ENCODE results near the gene RPL31. TPM values are rescaled to one million over a fixed set of nuclear protein-coding genes. Genes with fewer than 3 reads are reported as not detected.

RPL31 gene
- total and polyA plus RNA-seq, 9 of the 15 experiments (the other 6 are each of a cell fraction or from before 2014, with no cell fraction given) = 1,176 to 6,037 (median 2,997) TPM

- Histone ChIP-seq H3K9ac (ENCODE audit: insufficient read depth in 1 of 2, low read depth in 2 of 2, low read length in 2 of 2) (no peak overlapping the region), H3K4me2 (ENCODE audit: insufficient read depth, low read length) (no peak overlapping the region), H3K36me3 (ENCODE audit: control insufficient read depth, insufficient read depth, low read length) (no peaks in the 10 kb centered on the region), H2AFZ (ENCODE audit: low read depth, low read length) (no peak overlapping the region), H3K27ac (ENCODE audit: extremely low read depth, low read depth, low read length) (no peak overlapping the region), H3K79me2 (ENCODE audit: control insufficient read depth, insufficient read depth, low read length) (no peaks in the 10 kb centered on the region), H4K20me1 (replicated peaks; ENCODE audit: control insufficient read depth, insufficient read depth, low read length) (no peaks in the 10 kb centered on the region), H3K9me3 (replicated peaks; ENCODE audit: control insufficient read depth, insufficient read depth, low read depth, low read length) (no peaks in the 10 kb centered on the region), H3K4me3 (no peak overlapping the region), H3K9me1 (ENCODE audit: control insufficient read depth, insufficient read depth, low read length) (no peaks in the 10 kb centered on the region), H3K27me3 (ENCODE audit: control insufficient read depth in 2 of 2, insufficient read depth in 2 of 2, low read length in 2 of 2) (peaks cover 25 to 56% of the 10 kb centered on the region in 2 experiments; a peak in 4 of 5 replicates), H3K4me1 (replicated peaks in 1 of 2; ENCODE audit: control insufficient read depth in 2 of 2, insufficient read depth in 2 of 2, low read length in 2 of 2) (peaks cover 0 to 7% of the 10 kb centered on the region in 2 experiments; a peak in 2 of 5 replicates)
- POLR2A ChIA-PET = interaction anchor here (0.8 kb wide), 1 partner anchor 10 kb away, joined by 3 read pairs; no protein-coding TSS in a partner anchor
- FAIRE-seq (no peak), ATAC-seq (peak; percentile 19; the same call in 1 of the 3 replicates), DNase-seq (ENCODE audit: extremely low read depth in 1 of 4, low spot score in 3 of 4) (no peak)
- intact Hi-C loops (cut with micrococcal nuclease) = no loop called here
- in situ Hi-C loops (cut with MboI) = loop anchor here (5.0 to 10.0 kb wide), 2 partner anchors 259 to 377 kb away; no protein-coding TSS in a partner anchor
- CTCF ChIA-PET (ENCODE audit: low intra/inter-chr PET ratio) = no interaction called here
- no TSS peak for BruUV-seq (replicated peaks)
- WGBS (ENCODE audit: insufficient coverage, low coverage, missing lambda C conversion rate) = 14% methylated on average over 5 of the region's 5 CpGs
- no peak for TF ChIP-seq MXD1 (CRISPR knock-in tag; IDR thresholded peaks at IDR 0.05; ENCODE audit: borderline replicate concordance, poor library complexity, severe bottlenecking)
- no peak for TF ChIP-seq HMBOX1 (IDR thresholded peaks at IDR 0.05)
- TF ChIP-seq BRCA1 (IDR thresholded peaks at IDR 0.05) = no peak
- no peak for TF ChIP-seq BRCA1 (CRISPR knock-in tag; IDR thresholded peaks at IDR 0.05)
- no peak for TF ChIP-seq JUNB (CRISPR knock-in tag; conservative IDR thresholded peaks at IDR 0.05)
- no peak for TF ChIP-seq CTCF (IDR thresholded peaks at IDR 0.05 in 2 of 3, conservative IDR thresholded peaks at IDR 0.05 in 1 of 3; ENCODE audit: insufficient read depth in 2 of 3, low read depth in 1 of 3, low read length in 3 of 3)
- TF ChIP-seq TRIM24 (IDR thresholded peaks at IDR 0.05) = no peak
Measured at GRCh38 chr2:100991404-100991773, 10.7 kb upstream of the RPL31 start.
